WTC11 (cell line): Measurements from ENCODE around the gene NKAIN4. TPM values are rescaled to one million over a fixed set of nuclear protein-coding genes. Genes with fewer than 3 reads are reported as not detected.

Experiments used
- ATAC-seq: fragments of 200-7000 bp; cut with Tn5 transposase; 2 replicates; pipeline ENCODE4 v1.10.0; 2021; ENCODE audit warnings: mild to moderate bottlenecking, moderate library complexity
- CTCF ChIA-PET: fragments of 300-600 bp; sonication (Branson Sonifier 250); formaldehyde crosslinking; loops from one replicate; lab custom pipeline; 2021; ENCODE audit warnings: antibody characterized with exemption; lab: Charles Lee
- POLR2A ChIA-PET: fragments of 350-600 bp; sonication (Branson Sonifier 250); formaldehyde crosslinking; loops from one replicate; lab custom pipeline; 2021; ENCODE audit warnings: antibody characterized with exemption; lab: Charles Lee
- DNase-seq: peaks from one replicate; pipeline ENCODE4 v3.0.0; 2021; ENCODE audit warnings: low spot score
- H3K27ac Mint-ChIP-seq: 2 replicates; pipeline ENCODE4 v1.8.0; 2021; ENCODE audit warnings: mixed read lengths
- H3K27me3 Mint-ChIP-seq: 2 replicates; pipeline ENCODE4 v1.8.0; 2021; ENCODE audit warnings: low read depth, mild to moderate bottlenecking, moderate library complexity, mixed read lengths
- H3K36me3 Mint-ChIP-seq: 2 replicates; pipeline ENCODE4 v1.8.0; 2021; ENCODE audit warnings: mixed read lengths
- H3K4me1 Mint-ChIP-seq: 2 replicates; pipeline ENCODE4 v1.8.0; 2022; ENCODE audit warnings: mixed read lengths
- H3K4me3 Mint-ChIP-seq: 2 replicates; pipeline ENCODE4 v1.8.0; 2021; ENCODE audit warnings: mild to moderate bottlenecking, moderate library complexity, mixed read lengths
- H3K9me3 Mint-ChIP-seq: 2 replicates; pipeline ENCODE4 v1.8.0; 2021; ENCODE audit warnings: mixed read lengths
- ATF1 ChIP-seq: sonication (generic); formaldehyde crosslinking; IDR thresholded peaks from 2 replicates; pipeline ENCODE4 v1.8.1; 2023; ENCODE audit warnings: mild to moderate bottlenecking, moderate library complexity, missing genetic modification reagents
- CDX4 ChIP-seq: fragments of 250-450 bp; sonication (Bioruptor Pico); IDR thresholded peaks from 2 replicates; pipeline ENCODE4 v1.9.0; 2021; ENCODE audit warnings: moderate library complexity, mild to moderate bottlenecking, inconsistent platforms, borderline replicate concordance
- CREB1 ChIP-seq: sonication (generic); formaldehyde crosslinking; IDR thresholded peaks from 2 replicates; pipeline ENCODE4 v1.8.0; 2023; ENCODE audit warnings: mild to moderate bottlenecking, missing genetic modification reagents
- ELF4 ChIP-seq: sonication (generic); formaldehyde crosslinking; IDR thresholded peaks from 2 replicates; pipeline ENCODE4 v1.8.1; 2022; ENCODE audit warnings: low read depth, mild to moderate bottlenecking, moderate library complexity, missing genetic modification reagents
- EMX1 ChIP-seq: fragments of 250-450 bp; sonication (Bioruptor Pico); IDR thresholded peaks from 2 replicates; pipeline ENCODE4 v1.8.0; 2021; ENCODE audit warnings: mild to moderate bottlenecking
- GRHL2 ChIP-seq: fragments of 250-450 bp; sonication (Bioruptor Pico); IDR thresholded peaks from 2 replicates; pipeline ENCODE4 v1.8.0; 2022; ENCODE audit warnings: mild to moderate bottlenecking, moderate library complexity; ENCODE audit not compliant: insufficient replicate concordance, severe bottlenecking
- IRF2 ChIP-seq: sonication (generic); formaldehyde crosslinking; IDR thresholded peaks from 2 replicates; pipeline ENCODE4 v1.8.0; 2022; ENCODE audit warnings: low read depth, missing genetic modification reagents, borderline replicate concordance
- MLX ChIP-seq: sonication (generic); formaldehyde crosslinking; IDR thresholded peaks from 2 replicates; pipeline ENCODE4 v1.8.1; 2023; ENCODE audit warnings: mild to moderate bottlenecking, missing genetic modification reagents, moderate library complexity
- NR1H2 ChIP-seq: sonication (generic); formaldehyde crosslinking; IDR thresholded peaks from 2 replicates; pipeline ENCODE4 v1.9.0; 2021; ENCODE audit warnings: mild to moderate bottlenecking, moderate library complexity, missing genetic modification reagents
- NR2C2 ChIP-seq: sonication (generic); formaldehyde crosslinking; IDR thresholded peaks from 2 replicates; pipeline ENCODE4 v1.8.0; 2022; ENCODE audit warnings: mild to moderate bottlenecking, missing genetic modification reagents
- RORB ChIP-seq: fragments of 250-450 bp; sonication (Bioruptor Pico); IDR thresholded peaks from 2 replicates; pipeline ENCODE4 v1.9.0; 2021; ENCODE audit warnings: mild to moderate bottlenecking
- SMAD4 ChIP-seq: sonication (generic); formaldehyde crosslinking; IDR thresholded peaks from 2 replicates; pipeline ENCODE4 v1.8.0; 2022; ENCODE audit warnings: mild to moderate bottlenecking, missing genetic modification reagents
- TP53 ChIP-seq: sonication (generic); formaldehyde crosslinking; IDR thresholded peaks from 2 replicates; pipeline ENCODE4 v1.8.1; 2023; ENCODE audit warnings: mild to moderate bottlenecking, missing genetic modification reagents
- USF1 ChIP-seq: sonication (generic); formaldehyde crosslinking; IDR thresholded peaks from 2 replicates; pipeline ENCODE4 v1.8.0; 2022; ENCODE audit warnings: mild to moderate bottlenecking, missing genetic modification reagents
- ZBTB21 ChIP-seq: sonication (generic); formaldehyde crosslinking; IDR thresholded peaks from 2 replicates; pipeline ENCODE4 v1.8.1; 2023; ENCODE audit warnings: mild to moderate bottlenecking, missing genetic modification reagents, borderline replicate concordance
- ZBTB43 ChIP-seq: sonication (generic); formaldehyde crosslinking; IDR thresholded peaks from 2 replicates; pipeline ENCODE4 v1.8.1; 2023; ENCODE audit warnings: mild to moderate bottlenecking, missing genetic modification reagents
- ZNF121 ChIP-seq: sonication (generic); formaldehyde crosslinking; IDR thresholded peaks from 2 replicates; pipeline ENCODE4 v1.8.0; 2023; ENCODE audit warnings: missing genetic modification reagents
- ZNF317 ChIP-seq: sonication (generic); formaldehyde crosslinking; IDR thresholded peaks from 2 replicates; pipeline ENCODE4 v1.8.1; 2023; ENCODE audit warnings: low read depth, mild to moderate bottlenecking, moderate library complexity, missing genetic modification reagents, borderline replicate concordance
- ZNF671 ChIP-seq: fragments of 250-450 bp; sonication (Bioruptor Pico); IDR thresholded peaks from 2 replicates; pipeline ENCODE4 v1.8.0; 2021; ENCODE audit warnings: mild to moderate bottlenecking
- total RNA-seq: library from RNA; stranded (reverse); gene quantifications from 3 replicates; pipeline ENCODE4 v1.2.3, GENCODE V29; 2021
- TF ChIP-seq, protein P1 (sequence below): fragments of 250-450 bp; sonication (Bioruptor Pico); IDR thresholded peaks from 2 replicates; pipeline ENCODE4 v1.9.0; 2021; ENCODE audit warnings: mild to moderate bottlenecking
- TF ChIP-seq, protein P2 (sequence below): sonication (generic); formaldehyde crosslinking; IDR thresholded peaks from 2 replicates; pipeline ENCODE4 v1.8.0; 2022; ENCODE audit warnings: missing genetic modification reagents
- TF ChIP-seq, protein P3 (sequence below): sonication (generic); formaldehyde crosslinking; IDR thresholded peaks from 2 replicates; pipeline ENCODE4 v1.8.1; 2022; ENCODE audit warnings: low read depth, mild to moderate bottlenecking, moderate library complexity, missing genetic modification reagents, borderline replicate concordance
- TF ChIP-seq, protein P4 (sequence below): fragments of 250-450 bp; sonication (Bioruptor Pico); IDR thresholded peaks from 2 replicates; pipeline ENCODE4 v1.8.0; 2021; ENCODE audit warnings: mild to moderate bottlenecking

NKAIN4 gene
- total RNA-seq, 1 experiment from 2014 or later: 7.2 TPM

DNA sequence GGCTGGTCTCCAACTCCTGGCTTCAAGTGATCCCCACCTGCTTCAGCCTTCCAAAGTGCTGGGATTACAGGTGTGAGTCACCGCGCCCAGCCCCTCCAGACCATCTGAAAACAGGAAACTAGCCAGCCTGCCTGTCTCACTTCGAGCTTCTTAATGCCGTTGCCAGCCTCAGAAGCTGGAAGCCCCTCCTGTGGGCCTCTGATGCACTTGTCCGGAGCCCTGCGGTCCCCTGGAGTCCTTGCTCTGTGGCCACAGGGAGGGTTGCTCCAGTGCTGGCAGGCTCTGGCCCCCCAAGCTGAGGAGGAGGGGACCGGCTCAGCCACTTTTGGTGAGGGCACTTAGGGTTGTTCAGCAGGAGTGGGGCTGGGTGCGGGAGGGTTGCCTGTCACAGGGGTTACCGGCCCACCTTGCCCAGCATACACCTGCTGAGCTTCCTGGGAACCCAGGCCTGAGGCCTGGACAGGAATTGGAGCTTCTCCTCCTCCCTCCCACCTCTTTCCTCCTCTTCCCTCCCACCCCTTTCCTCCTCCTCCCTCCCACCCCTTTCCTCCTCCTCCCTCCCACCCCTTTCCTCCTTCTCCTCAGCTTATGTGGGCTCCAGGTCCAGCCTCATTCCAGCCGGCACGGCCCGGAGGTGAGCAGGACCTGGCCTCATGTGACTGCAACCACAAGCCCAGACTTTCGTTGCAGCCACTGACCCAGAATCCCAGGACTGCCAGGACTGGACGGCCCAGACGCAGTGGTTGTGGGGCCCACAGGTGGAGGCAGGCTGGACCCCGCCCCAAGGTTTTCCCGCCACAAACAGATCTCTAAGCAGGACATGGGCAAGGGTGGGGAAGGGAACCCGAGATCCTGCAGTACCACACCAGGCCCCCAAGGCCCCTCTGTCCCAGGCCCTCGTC, 28.0 kb downstream of the NKAIN4 start (continued):
- TF ChIP-seq, protein P1, sequence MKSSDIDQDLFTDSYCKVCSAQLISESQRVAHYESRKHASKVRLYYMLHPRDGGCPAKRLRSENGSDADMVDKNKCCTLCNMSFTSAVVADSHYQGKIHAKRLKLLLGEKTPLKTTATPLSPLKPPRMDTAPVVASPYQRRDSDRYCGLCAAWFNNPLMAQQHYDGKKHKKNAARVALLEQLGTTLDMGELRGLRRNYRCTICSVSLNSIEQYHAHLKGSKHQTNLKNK (CRISPR knock-in tag): no peak
- TF ChIP-seq ZNF671 (CRISPR knock-in tag) (no peak), GRHL2 (no peak), NR2C2 (CRISPR knock-in tag) (no peak), RORB (CRISPR knock-in tag) (no peak), EMX1 (CRISPR knock-in tag) (no peak), ZNF121 (CRISPR knock-in tag) (no peak)
- TF ChIP-seq, protein P2, sequence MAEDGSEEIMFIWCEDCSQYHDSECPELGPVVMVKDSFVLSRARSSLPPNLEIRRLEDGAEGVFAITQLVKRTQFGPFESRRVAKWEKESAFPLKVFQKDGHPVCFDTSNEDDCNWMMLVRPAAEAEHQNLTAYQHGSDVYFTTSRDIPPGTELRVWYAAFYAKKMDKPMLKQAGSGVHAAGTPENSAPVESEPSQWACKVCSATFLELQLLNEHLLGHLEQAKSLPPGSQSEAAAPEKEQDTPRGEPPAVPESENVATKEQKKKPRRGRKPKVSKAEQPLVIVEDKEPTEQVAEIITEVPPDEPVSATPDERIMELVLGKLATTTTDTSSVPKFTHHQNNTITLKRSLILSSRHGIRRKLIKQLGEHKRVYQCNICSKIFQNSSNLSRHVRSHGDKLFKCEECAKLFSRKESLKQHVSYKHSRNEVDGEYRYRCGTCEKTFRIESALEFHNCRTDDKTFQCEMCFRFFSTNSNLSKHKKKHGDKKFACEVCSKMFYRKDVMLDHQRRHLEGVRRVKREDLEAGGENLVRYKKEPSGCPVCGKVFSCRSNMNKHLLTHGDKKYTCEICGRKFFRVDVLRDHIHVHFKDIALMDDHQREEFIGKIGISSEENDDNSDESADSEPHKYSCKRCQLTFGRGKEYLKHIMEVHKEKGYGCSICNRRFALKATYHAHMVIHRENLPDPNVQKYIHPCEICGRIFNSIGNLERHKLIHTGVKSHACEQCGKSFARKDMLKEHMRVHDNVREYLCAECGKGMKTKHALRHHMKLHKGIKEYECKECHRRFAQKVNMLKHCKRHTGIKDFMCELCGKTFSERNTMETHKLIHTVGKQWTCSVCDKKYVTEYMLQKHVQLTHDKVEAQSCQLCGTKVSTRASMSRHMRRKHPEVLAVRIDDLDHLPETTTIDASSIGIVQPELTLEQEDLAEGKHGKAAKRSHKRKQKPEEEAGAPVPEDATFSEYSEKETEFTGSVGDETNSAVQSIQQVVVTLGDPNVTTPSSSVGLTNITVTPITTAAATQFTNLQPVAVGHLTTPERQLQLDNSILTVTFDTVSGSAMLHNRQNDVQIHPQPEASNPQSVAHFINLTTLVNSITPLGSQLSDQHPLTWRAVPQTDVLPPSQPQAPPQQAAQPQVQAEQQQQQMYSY (CRISPR knock-in tag): no peak

DNA sequence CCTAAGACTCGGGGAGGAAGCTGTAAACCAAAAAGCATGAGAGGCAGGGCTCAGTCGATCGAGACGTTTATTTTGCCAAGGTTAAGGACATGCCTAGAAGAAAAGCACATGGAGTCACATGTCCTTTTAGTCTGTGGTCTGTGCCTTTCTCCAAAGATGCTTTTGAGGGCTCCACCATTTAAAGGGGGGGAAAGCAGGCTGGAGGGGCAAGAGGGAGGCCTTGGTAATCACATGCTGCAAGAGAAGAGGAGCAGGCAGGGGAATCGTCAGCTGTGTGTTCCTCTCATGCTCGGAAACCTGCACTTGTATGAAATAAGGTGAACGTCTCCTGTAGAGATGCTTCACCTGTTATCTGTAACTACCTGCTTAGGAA, 29.2 kb downstream of the NKAIN4 start:
- no peak overlapping the region for H3K4me3 Mint-ChIP-seq
- ATAC-seq (no peak), DNase-seq (no peak)
- H3K27ac Mint-ChIP-seq: peak overlapping the region; percentile 53; the same call in 1 of the 2 replicates
- POLR2A ChIA-PET: interaction anchor here (1.2 kb wide), 1 partner anchor 30 kb away, joined by 4 read pairs; no protein-coding TSS in a partner anchor
- CTCF ChIA-PET: interaction anchor here (1.7 to 4.8 kb wide), 16 partner anchors 10 to 272 kb away, joined by 4 to 173 read pairs (median 25); partner anchors contain the start of genes ARFGAP1, BIRC7, NKAIN4 and YTHDF1
- peaks cover 16% of the 10 kb centered on the region for H3K4me1 Mint-ChIP-seq
- no peaks in the 10 kb centered on the region for H3K9me3 Mint-ChIP-seq
- peaks cover 7% of the 10 kb centered on the region; the same call in 1 of the 2 replicates for H3K27me3 Mint-ChIP-seq
- no peaks in the 10 kb centered on the region for H3K36me3 Mint-ChIP-seq
- no peak for TF ChIP-seq ZBTB21 (CRISPR knock-in tag)
- TF ChIP-seq ATF1 (CRISPR knock-in tag): no peak
- no peak for TF ChIP-seq IRF2 (CRISPR knock-in tag)
- no peak for TF ChIP-seq ELF4 (CRISPR knock-in tag)
- no peak for TF ChIP-seq ZNF317 (CRISPR knock-in tag)
- no peak for TF ChIP-seq USF1 (CRISPR knock-in tag)
- TF ChIP-seq CREB1 (CRISPR knock-in tag): no peak
- TF ChIP-seq ZBTB43 (CRISPR knock-in tag): no peak
- no peak for TF ChIP-seq NR1H2 (CRISPR knock-in tag)
- no peak for TF ChIP-seq TP53 (CRISPR knock-in tag)
- no peak for TF ChIP-seq MLX (CRISPR knock-in tag)
- TF ChIP-seq, protein P3, sequence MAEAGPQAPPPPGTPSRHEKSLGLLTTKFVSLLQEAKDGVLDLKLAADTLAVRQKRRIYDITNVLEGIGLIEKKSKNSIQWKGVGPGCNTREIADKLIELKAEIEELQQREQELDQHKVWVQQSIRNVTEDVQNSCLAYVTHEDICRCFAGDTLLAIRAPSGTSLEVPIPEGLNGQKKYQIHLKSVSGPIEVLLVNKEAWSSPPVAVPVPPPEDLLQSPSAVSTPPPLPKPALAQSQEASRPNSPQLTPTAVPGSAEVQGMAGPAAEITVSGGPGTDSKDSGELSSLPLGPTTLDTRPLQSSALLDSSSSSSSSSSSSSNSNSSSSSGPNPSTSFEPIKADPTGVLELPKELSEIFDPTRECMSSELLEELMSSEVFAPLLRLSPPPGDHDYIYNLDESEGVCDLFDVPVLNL (CRISPR knock-in tag): no peak
- TF ChIP-seq, protein P4, sequence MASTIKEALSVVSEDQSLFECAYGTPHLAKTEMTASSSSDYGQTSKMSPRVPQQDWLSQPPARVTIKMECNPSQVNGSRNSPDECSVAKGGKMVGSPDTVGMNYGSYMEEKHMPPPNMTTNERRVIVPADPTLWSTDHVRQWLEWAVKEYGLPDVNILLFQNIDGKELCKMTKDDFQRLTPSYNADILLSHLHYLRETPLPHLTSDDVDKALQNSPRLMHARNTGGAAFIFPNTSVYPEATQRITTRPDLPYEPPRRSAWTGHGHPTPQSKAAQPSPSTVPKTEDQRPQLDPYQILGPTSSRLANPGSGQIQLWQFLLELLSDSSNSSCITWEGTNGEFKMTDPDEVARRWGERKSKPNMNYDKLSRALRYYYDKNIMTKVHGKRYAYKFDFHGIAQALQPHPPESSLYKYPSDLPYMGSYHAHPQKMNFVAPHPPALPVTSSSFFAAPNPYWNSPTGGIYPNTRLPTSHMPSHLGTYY (CRISPR knock-in tag): no peak
- no peak for TF ChIP-seq CDX4 (CRISPR knock-in tag)
- no peak for TF ChIP-seq SMAD4 (CRISPR knock-in tag)
